Osteoblast (primary cell): Measurements from ENCODE around the gene ITGB2. TPM values are rescaled to one million over a fixed set of nuclear protein-coding genes. Genes with fewer than 3 reads are reported as not detected.

Source experiments
- DNase-seq: peaks from one replicate; pipeline ENCODE4 v3.0.0; 2011; ENCODE audit warnings: low spot score, mixed read lengths; ENCODE audit not compliant: insufficient read length; ENCODE audit errors: missing footprints
- H2AFZ ChIP-seq: 2 replicates; pipeline ENCODE4 v1.6.0; 2011; ENCODE audit warnings: mild to moderate bottlenecking, low read length
- H3K27ac ChIP-seq: 2 replicates; pipeline ENCODE4 v1.5.1; 2011; ENCODE audit warnings: mild to moderate bottlenecking, low read depth, low read length, moderate library complexity
- H3K27me3 ChIP-seq: 2 replicates; pipeline ENCODE4 v1.6.0; 2012; ENCODE audit warnings: mild to moderate bottlenecking, control low read depth, inconsistent platforms, low read length, moderate library complexity; ENCODE audit not compliant: insufficient read depth
- H3K36me3 ChIP-seq: 2 replicates; pipeline ENCODE4 v1.5.1; 2011; ENCODE audit warnings: mild to moderate bottlenecking, low read length, control low read depth, moderate library complexity; ENCODE audit not compliant: insufficient read depth
- H3K4me1 ChIP-seq: 2 replicates; pipeline ENCODE4 v1.5.1; 2011; ENCODE audit warnings: mild to moderate bottlenecking, low read length, control low read depth, moderate library complexity; ENCODE audit not compliant: insufficient read depth
- H3K4me2 ChIP-seq: 2 replicates; pipeline ENCODE4 v1.6.0; 2011; ENCODE audit warnings: mild to moderate bottlenecking, low read length; ENCODE audit not compliant: insufficient read depth
- H3K4me3 ChIP-seq: fragments of 200-600 bp; sonication (generic); 3 replicates; pipeline ENCODE4 v1.5.1; 2012; ENCODE audit warnings: mild to moderate bottlenecking, low read length, inconsistent platforms; ENCODE audit not compliant: insufficient read depth
- H3K79me2 ChIP-seq: 2 replicates; pipeline ENCODE4 v1.6.0; 2012; ENCODE audit warnings: mild to moderate bottlenecking, low read length, control low read depth, inconsistent platforms; ENCODE audit not compliant: insufficient read depth
- H3K9me3 ChIP-seq: 2 replicates; pipeline ENCODE4 v1.5.1; 2011; ENCODE audit warnings: low read depth, low read length, control low read depth
- H4K20me1 ChIP-seq: 2 replicates; pipeline ENCODE4 v1.6.0; 2012; ENCODE audit warnings: mild to moderate bottlenecking, low read length, control low read depth; ENCODE audit not compliant: insufficient read depth
- total RNA-seq: library from RNA; depleted of rRNA; stranded (reverse); fragments of >200 nt; gene quantifications from 2 replicates; pipeline ENCODE4 v1.2.3, GENCODE V29; 2012
- TF ChIP-seq, protein P1 (sequence below): IDR thresholded peaks from 2 replicates; pipeline ENCODE4 v1.5.1; 2011; ENCODE audit warnings: mild to moderate bottlenecking, low read depth, low read length, moderate library complexity; ENCODE audit errors: extremely low read depth

Gene ITGB2
- total RNA-seq, 1 donor: 15.2 TPM

DNA sequence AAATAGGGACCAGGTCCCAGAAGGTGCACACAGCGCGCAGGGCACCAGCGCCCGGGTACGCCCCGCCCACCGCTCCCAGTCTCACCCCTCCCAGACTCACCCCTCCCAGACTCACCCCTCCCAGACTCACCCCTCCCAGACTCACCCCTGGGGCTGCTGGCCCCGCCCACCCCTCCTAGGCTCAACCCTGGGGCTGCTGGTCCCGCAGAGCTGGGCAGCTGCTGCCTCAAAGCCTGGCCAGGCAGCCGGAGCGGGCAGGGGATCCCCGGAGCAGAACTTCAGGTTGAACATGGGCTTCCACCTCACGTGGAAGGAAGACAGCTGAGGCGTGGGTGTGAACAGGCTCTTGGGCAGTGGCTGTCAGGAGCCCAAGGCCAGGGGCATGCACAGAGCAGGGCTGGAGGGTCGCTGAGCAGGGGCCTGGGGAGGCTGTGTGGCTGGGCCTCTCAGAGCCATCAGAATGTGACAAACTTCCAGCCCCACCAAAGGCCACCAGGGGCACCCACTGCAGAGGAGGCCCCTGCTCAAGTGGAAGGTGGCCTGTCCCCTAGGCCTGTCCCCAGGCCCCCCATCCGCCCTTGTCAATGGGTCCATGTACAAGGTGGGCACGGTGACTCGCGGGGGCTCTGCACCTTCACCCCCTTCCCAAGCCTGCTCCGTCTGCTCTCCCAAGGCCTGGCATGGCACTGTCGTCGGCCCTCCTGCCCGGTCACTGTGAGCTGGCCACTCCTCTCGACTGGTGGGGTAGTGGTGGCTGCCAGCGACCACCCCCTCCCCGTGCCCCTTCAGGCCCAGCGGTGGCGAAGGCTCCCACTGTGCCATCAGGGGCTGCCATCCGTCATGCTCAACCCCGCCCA lies 82.4 kb downstream of the ITGB2 start:
- no peak for DNase-seq
- H3K27me3 ChIP-seq: peaks cover 10% of the 10 kb centered on the region
- no peak overlapping the region for H3K27ac ChIP-seq
- TF ChIP-seq, protein P1, sequence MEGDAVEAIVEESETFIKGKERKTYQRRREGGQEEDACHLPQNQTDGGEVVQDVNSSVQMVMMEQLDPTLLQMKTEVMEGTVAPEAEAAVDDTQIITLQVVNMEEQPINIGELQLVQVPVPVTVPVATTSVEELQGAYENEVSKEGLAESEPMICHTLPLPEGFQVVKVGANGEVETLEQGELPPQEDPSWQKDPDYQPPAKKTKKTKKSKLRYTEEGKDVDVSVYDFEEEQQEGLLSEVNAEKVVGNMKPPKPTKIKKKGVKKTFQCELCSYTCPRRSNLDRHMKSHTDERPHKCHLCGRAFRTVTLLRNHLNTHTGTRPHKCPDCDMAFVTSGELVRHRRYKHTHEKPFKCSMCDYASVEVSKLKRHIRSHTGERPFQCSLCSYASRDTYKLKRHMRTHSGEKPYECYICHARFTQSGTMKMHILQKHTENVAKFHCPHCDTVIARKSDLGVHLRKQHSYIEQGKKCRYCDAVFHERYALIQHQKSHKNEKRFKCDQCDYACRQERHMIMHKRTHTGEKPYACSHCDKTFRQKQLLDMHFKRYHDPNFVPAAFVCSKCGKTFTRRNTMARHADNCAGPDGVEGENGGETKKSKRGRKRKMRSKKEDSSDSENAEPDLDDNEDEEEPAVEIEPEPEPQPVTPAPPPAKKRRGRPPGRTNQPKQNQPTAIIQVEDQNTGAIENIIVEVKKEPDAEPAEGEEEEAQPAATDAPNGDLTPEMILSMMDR: no peak
- no peaks in the 10 kb centered on the region for H3K36me3 ChIP-seq
- H4K20me1 ChIP-seq: no peaks in the 10 kb centered on the region
- peaks cover 4% of the 10 kb centered on the region for H3K4me1 ChIP-seq
- H3K9me3 ChIP-seq: no peaks in the 10 kb centered on the region
- H3K4me2 ChIP-seq: no peak overlapping the region
- H3K79me2 ChIP-seq: no peaks in the 10 kb centered on the region
- no peak overlapping the region for H2AFZ ChIP-seq
- H3K4me3 ChIP-seq: no peak overlapping the region

GRCh38 chr21:44837537-44837936 lies 83.2 kb downstream of the ITGB2 start:
- Histone ChIP-seq H2AFZ (no peak overlapping the region), H3K4me2 (no peak overlapping the region), H3K4me1 (peaks cover 4% of the 10 kb centered on the region), H3K27ac (no peak overlapping the region), H3K27me3 (peaks cover 6% of the 10 kb centered on the region), H3K36me3 (no peaks in the 10 kb centered on the region), H3K4me3 (no peak overlapping the region), H4K20me1 (no peaks in the 10 kb centered on the region), H3K9me3 (no peaks in the 10 kb centered on the region), H3K79me2 (no peaks in the 10 kb centered on the region)
- no peak for DNase-seq
- TF ChIP-seq, protein P1: no peak

DNA sequence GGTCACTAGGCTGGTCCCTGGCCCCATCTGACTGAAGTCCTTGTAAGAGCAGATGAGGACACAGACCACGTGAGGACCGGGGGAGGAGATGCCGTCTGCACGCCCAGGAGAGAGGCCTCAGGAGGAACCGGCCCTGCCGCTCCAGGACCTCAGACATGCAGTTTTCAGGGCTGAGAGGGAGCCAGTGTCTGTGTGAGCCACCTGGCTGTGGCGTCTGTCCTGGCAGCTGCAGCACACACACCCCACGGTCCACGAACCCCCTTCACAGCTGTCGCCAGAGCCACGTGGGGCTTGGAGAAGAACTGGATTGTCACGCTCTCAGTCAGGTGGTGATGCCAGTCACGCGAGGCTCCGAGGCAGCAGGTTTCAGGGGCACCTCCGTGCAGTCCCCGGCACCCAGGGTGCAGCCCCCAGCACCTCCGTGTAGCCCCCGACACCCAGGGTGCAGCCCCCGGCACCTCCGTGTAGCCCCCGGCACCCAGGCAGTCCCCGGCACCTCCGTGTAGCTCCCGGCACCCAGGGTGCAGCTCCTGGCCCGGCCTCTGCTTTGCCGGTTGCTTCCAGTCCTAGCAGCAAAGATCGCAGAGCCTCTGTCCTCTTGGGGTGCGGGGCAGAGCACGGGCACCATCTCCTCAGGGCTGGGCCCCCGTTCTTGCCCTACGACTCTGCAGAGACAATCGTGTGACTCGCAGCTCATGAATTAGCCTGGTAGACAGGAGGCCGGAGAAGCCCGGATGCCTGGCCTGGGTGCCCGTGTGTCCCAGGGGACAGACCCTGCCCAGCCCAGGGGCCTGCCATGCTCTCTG lies 83.8 kb downstream of the ITGB2 start:
- peak; percentile 92 for DNase-seq
- Histone ChIP-seq H3K4me1 (peaks cover 4% of the 10 kb centered on the region), H2AFZ (peak overlapping the region; percentile 77), H3K9me3 (no peaks in the 10 kb centered on the region), H4K20me1 (no peaks in the 10 kb centered on the region), H3K4me2 (peak overlapping the region; percentile 3), H3K27ac (no peak overlapping the region), H3K4me3 (no peak overlapping the region), H3K79me2 (no peaks in the 10 kb centered on the region), H3K27me3 (peaks cover 3% of the 10 kb centered on the region), H3K36me3 (no peaks in the 10 kb centered on the region)
- TF ChIP-seq, protein P1: no peak

DNA sequence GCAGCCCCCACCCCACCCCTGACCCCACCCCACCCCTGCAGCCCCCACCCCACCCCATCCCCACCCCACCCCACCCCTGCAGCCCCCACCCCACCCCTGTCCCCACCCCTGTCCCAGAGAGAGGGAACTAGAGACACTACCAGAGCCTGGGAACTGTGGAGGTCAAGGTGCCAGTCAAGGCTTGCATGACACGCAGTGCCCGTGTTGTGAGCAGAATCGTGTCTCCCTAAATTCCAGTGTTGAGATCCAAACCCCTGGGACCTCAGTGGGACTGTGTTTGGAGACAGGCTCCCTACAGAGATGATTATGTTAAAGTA lies 84.4 kb downstream of the ITGB2 start:
- no peaks in the 10 kb centered on the region for H3K9me3 ChIP-seq
- H2AFZ ChIP-seq: peak overlapping the region; percentile 77
- no peaks in the 10 kb centered on the region for H3K36me3 ChIP-seq
- TF ChIP-seq, protein P1: no peak
- peak overlapping the region; percentile 3 for H3K4me2 ChIP-seq
- peaks cover 4% of the 10 kb centered on the region for H3K4me1 ChIP-seq
- H3K79me2 ChIP-seq: no peaks in the 10 kb centered on the region
- peaks cover 3% of the 10 kb centered on the region for H3K27me3 ChIP-seq
- no peak overlapping the region for H3K27ac ChIP-seq
- no peaks in the 10 kb centered on the region for H4K20me1 ChIP-seq
- H3K4me3 ChIP-seq: no peak overlapping the region
- peak; percentile 85 for DNase-seq
